Measurements from ENCODE around the gene KLHL18. TPM values are rescaled to one million over a fixed set of nuclear protein-coding genes. Genes with fewer than 3 reads are reported as not detected.

The KLHL18 gene
- total and polyA plus RNA-seq, 4 donors, result 3.5 to 12.6 (median 10.3) TPM

DNA sequence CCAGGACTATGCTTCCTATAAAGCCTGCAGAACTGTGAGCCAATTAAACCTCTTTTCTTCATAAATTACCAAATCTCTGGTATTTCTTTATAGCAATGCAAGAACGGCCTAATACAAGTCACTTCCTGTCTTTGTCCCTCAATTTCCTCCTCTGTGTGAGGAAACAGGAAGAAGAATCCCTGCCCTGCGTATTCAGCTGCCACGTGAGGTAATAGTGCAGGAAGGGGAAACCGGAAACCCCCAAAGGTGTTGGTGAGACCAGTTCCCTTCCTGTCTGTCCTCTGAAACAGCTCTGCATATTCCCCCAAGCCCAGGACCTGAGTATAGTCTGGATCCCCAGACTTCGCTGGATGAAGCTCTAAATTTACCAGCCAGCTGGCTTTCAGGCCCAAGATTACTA is 80.0 kb downstream of the KLHL18 start:
- Histone ChIP-seq H3K27me3 (ENCODE audit: control insufficient read depth in 4 of 4, insufficient read depth in 4 of 4, low read length in 3 of 4) (no peaks in the 10 kb centered on the region), H3K9ac (ENCODE audit: low read depth in 1 of 2, low read length in 2 of 2) (no peak overlapping the region), H3K36me3 (ENCODE audit: control insufficient read depth in 4 of 4, insufficient read depth in 3 of 4, low read depth in 1 of 4, low read length in 3 of 4) (no peaks in the 10 kb centered on the region), H3K4me3 (ENCODE audit: low read depth in 1 of 3, low read length in 3 of 3) (no peak overlapping the region), H3K4me1 (ENCODE audit: control insufficient read depth in 4 of 4, insufficient read depth in 4 of 4, low read length in 3 of 4) (peaks cover 0 to 3% (median 0%) of the 10 kb centered on the region in 4 donors), H3K9me3 (ENCODE audit: control insufficient read depth in 4 of 4, low read length in 3 of 4) (peaks cover 0 to 4% (median 2%) of the 10 kb centered on the region in 4 donors), H3K27ac (ENCODE audit: low read depth in 1 of 2, low read length in 2 of 2) (peak overlapping the region in 1 of 2 donors; percentile 59)
- 74% methylated on average over 5 of the region's 5 CpGs for WGBS
- TF ChIP-seq, protein P1, sequence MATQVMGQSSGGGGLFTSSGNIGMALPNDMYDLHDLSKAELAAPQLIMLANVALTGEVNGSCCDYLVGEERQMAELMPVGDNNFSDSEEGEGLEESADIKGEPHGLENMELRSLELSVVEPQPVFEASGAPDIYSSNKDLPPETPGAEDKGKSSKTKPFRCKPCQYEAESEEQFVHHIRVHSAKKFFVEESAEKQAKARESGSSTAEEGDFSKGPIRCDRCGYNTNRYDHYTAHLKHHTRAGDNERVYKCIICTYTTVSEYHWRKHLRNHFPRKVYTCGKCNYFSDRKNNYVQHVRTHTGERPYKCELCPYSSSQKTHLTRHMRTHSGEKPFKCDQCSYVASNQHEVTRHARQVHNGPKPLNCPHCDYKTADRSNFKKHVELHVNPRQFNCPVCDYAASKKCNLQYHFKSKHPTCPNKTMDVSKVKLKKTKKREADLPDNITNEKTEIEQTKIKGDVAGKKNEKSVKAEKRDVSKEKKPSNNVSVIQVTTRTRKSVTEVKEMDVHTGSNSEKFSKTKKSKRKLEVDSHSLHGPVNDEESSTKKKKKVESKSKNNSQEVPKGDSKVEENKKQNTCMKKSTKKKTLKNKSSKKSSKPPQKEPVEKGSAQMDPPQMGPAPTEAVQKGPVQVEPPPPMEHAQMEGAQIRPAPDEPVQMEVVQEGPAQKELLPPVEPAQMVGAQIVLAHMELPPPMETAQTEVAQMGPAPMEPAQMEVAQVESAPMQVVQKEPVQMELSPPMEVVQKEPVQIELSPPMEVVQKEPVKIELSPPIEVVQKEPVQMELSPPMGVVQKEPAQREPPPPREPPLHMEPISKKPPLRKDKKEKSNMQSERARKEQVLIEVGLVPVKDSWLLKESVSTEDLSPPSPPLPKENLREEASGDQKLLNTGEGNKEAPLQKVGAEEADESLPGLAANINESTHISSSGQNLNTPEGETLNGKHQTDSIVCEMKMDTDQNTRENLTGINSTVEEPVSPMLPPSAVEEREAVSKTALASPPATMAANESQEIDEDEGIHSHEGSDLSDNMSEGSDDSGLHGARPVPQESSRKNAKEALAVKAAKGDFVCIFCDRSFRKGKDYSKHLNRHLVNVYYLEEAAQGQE (IDR thresholded peaks at IDR 0.05), result no peak
- TF ChIP-seq RXRA (IDR thresholded peaks at IDR 0.05) (no peak), RAD21 (IDR thresholded peaks at IDR 0.05) (no peak), TAF1 (conservative IDR thresholded peaks at IDR 0.05) (no peak), YY1 (IDR thresholded peaks at IDR 0.05) (no peak), NR2F2 (IDR thresholded peaks at IDR 0.05) (peak; percentile 29), HNF4G (IDR thresholded peaks at IDR 0.05) (no peak), FOXA1 (IDR thresholded peaks at IDR 0.05) (no peak), GABPA (IDR thresholded peaks at IDR 0.05 in 1 of 2, conservative IDR thresholded peaks at IDR 0.05 in 1 of 2) (peak; percentile 46 to 51), HNF4A (conservative IDR thresholded peaks at IDR 0.05) (no peak), EGR1 (IDR thresholded peaks at IDR 0.05; ENCODE audit: low read depth in 2 of 2) (peak in 1 of 2 donors; percentile 27), JUND (IDR thresholded peaks at IDR 0.05) (no peak)
- TF ChIP-seq, protein P2, sequence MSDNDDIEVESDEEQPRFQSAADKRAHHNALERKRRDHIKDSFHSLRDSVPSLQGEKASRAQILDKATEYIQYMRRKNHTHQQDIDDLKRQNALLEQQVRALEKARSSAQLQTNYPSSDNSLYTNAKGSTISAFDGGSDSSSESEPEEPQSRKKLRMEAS (IDR thresholded peaks at IDR 0.05), result no peak
- TF ChIP-seq, protein P3, sequence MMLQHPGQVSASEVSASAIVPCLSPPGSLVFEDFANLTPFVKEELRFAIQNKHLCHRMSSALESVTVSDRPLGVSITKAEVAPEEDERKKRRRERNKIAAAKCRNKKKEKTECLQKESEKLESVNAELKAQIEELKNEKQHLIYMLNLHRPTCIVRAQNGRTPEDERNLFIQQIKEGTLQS (IDR thresholded peaks at IDR 0.05), result no peak
- TF ChIP-seq, protein P4, sequence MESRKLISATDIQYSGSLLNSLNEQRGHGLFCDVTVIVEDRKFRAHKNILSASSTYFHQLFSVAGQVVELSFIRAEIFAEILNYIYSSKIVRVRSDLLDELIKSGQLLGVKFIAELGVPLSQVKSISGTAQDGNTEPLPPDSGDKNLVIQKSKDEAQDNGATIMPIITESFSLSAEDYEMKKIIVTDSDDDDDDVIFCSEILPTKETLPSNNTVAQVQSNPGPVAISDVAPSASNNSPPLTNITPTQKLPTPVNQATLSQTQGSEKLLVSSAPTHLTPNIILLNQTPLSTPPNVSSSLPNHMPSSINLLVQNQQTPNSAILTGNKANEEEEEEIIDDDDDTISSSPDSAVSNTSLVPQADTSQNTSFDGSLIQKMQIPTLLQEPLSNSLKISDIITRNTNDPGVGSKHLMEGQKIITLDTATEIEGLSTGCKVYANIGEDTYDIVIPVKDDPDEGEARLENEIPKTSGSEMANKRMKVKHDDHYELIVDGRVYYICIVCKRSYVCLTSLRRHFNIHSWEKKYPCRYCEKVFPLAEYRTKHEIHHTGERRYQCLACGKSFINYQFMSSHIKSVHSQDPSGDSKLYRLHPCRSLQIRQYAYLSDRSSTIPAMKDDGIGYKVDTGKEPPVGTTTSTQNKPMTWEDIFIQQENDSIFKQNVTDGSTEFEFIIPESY (IDR thresholded peaks at IDR 0.05), result no peak
- DNase-seq (ENCODE audit: low spot score), result no peak

DNA sequence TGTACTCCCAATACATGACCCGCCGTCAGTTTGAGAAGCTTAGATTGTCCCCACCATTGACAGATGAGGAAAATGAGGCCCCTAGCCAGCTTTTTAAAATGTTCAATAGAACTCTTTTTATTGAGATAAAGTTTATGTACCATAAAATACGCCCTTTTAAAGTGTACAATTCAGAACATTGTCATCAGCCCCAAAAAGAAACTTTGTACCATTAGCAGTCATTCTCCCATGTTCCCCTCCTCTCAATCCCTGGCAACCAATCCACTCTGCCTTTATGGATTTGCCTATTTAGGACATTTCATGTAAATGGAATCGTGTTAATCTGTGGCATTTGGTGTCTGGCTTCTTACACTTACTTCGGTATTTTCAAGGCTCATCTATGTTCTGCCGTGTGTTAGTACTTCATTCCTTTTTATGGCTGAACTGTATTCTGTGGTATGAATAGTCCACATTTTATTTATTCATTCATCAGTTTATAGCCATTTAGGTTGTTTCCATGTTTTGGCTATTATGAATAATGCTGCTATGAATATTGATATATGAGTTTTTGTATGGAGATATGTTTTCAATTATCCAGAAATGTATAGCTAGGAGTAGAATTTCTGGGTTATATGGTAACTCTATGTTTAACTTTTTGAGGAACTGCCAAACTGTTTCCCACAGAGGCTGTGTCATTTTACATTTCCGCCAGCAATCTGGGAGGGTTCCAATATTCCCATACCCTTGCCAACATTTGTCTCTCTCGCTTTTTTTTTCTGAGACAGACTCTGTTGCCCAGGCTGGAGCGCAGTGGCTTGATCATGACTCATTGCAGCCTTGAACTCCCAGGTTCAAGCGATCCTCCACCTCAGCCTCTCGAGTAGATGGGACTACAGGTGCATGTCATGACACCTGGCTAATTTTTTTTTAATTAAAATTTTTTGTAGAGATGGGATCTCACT is 82.7 kb downstream of the KLHL18 start:
- Histone ChIP-seq H3K4me3 (ENCODE audit: low read depth in 1 of 3, low read length in 3 of 3) (no peak overlapping the region), H3K9ac (ENCODE audit: low read depth in 1 of 2, low read length in 2 of 2) (no peak overlapping the region), H3K27me3 (ENCODE audit: control insufficient read depth in 4 of 4, insufficient read depth in 4 of 4, low read length in 3 of 4) (no peaks in the 10 kb centered on the region), H3K27ac (ENCODE audit: low read depth in 1 of 2, low read length in 2 of 2) (no peak overlapping the region), H3K36me3 (ENCODE audit: control insufficient read depth in 4 of 4, insufficient read depth in 3 of 4, low read depth in 1 of 4, low read length in 3 of 4) (no peaks in the 10 kb centered on the region), H3K4me1 (ENCODE audit: control insufficient read depth in 4 of 4, insufficient read depth in 4 of 4, low read length in 3 of 4) (peaks cover 0 to 3% (median 0%) of the 10 kb centered on the region in 4 donors), H3K9me3 (ENCODE audit: control insufficient read depth in 4 of 4, low read length in 3 of 4) (no peaks in the 10 kb centered on the region)
- no peak for DNase-seq (ENCODE audit: low spot score)
- TF ChIP-seq YY1 (IDR thresholded peaks at IDR 0.05) (no peak), NR2F2 (IDR thresholded peaks at IDR 0.05) (no peak), GABPA (IDR thresholded peaks at IDR 0.05 in 1 of 2, conservative IDR thresholded peaks at IDR 0.05 in 1 of 2) (no peak)
- TF ChIP-seq, protein P2 (IDR thresholded peaks at IDR 0.05), result no peak
- 73% methylated on average over 11 of the region's 11 CpGs for WGBS

Data from liver (tissue), 9 donors.